Ovary (tissue), 9 donors: ENCODE results near the gene OR5D16. TPM values are rescaled to one million over a fixed set of nuclear protein-coding genes. Genes with fewer than 3 reads are reported as not detected.
"Not testable (repeated sequence)": the region's sequence is repeated elsewhere in the genome, so short reads cannot be mapped to it uniquely, and the experiment has no call there.

Experiments used
- DNase-seq, 5 donors: peaks; one replicate each; pipeline ENCODE4 v3.0.0-alpha.2; 2019 to 2020
- H3K27ac ChIP-seq, 2 donors: fragments of 200-600 bp; one replicate each; pipeline versions ENCODE4 v1.5.1 to v1.8.0; 2019 to 2022
- H3K27me3 ChIP-seq: fragments of 200-600 bp; one replicate; pipeline ENCODE4 v1.8.0; 2022
- H3K36me3 ChIP-seq: fragments of 200-600 bp; sonication (generic); one replicate; pipeline ENCODE4 v1.5.1; 2019
- H3K4me1 ChIP-seq: one replicate; pipeline ENCODE4 v1.8.1; 2013; ENCODE audit warnings: mild to moderate bottlenecking, moderate library complexity; ENCODE audit not compliant: insufficient read depth
- H3K4me3 ChIP-seq: fragments of 200-600 bp; sonication (generic); one replicate; pipeline ENCODE4 v1.5.1; 2017
- H3K9me3 ChIP-seq, 2 donors: fragments of 200-600 bp in 1 of 2; sonication (generic) in 1 of 2; one replicate each; pipeline versions ENCODE4 v1.5.1 to v1.8.1; 2013 to 2019; ENCODE audit warnings: mild to moderate bottlenecking in 1 of 2, moderate library complexity in 1 of 2
- EP300 ChIP-seq: sonication (generic); formaldehyde crosslinking; IDR thresholded peaks from one replicate; pipeline ENCODE4 v1.6.1; 2017; ENCODE audit warnings: antibody characterized with exemption
- POLR2A ChIP-seq: fragments of 450-650 bp; IDR thresholded peaks from one replicate; pipeline ENCODE4 v1.6.1; 2017; ENCODE audit warnings: antibody characterized with exemption, mild to moderate bottlenecking, moderate library complexity
- WGBS, 3 donors: extraction: QIAGEN DNeasy Blood & Tissue Kit in 1 of 3; methylation state at CpG; one replicate each; pipeline versions ENCODE4 v1.1.5 to v1.1.7; 2013 to 2017; 5-methylcytosine and 5-hydroxymethylcytosine counted together
- intact Hi-C, 4 donors: fragments of 100-400 bp; cut with DNase I; formaldehyde crosslinking; loops; one replicate each; pipeline versions ENCODE4 v1.11.0 to v1.15.1; 2022 to 2023
- polyA plus RNA-seq, 2 donors: library from polyadenylated mRNA; stranded (reverse); fragments of 200-250 nt in 1 of 2; fragments of 350-450 nt in 1 of 2; fragmentation: Illumina TruSeq in 1 of 2; extraction: RNeasy Lipid Tissue Mini Kit (QIAGEN cat#74804) in 1 of 2; gene quantifications; one replicate each; pipeline ENCODE4 v1.2.3, GENCODE V29; 2013 to 2014
- total RNA-seq, 7 donors: library from RNA; depleted of rRNA in 2 of 7; stranded (reverse); fragments of >200 nt in 2 of 7; fragmentation: NEBNext Ultra II Directional in 3 of 7; extraction: Animal tissue kit (Norgen Biotek cat#: 25700) in 3 of 7; gene quantifications; one replicate each; pipeline versions ENCODE4 v1.1.0 to v1.2.4, GENCODE V29; 2016 to 2023
- TF ChIP-seq, protein P1 (sequence below), 3 donors: fragments of 450-650 bp in 2 of 3; fragments of 200-600 bp in 1 of 3; IDR thresholded peaks; one replicate each; pipeline versions ENCODE4 v1.5.1 to v1.8.0; 2016 to 2022; ENCODE audit warnings: antibody characterized with exemption in 3 of 3, mild to moderate bottlenecking in 1 of 3
- donor health status: DM: no; HTN: no; CAD: no; lungs with moderate emphysema.
- donor health status: DM: no; HTN: no; CAD: no.
- donor health status: Bipolar disorder and iron deficiency.
- donor health status: DM: yes; HTN: yes; CAD: no.
- donor health status: DM: no; HTN: no; CAD: no.
- donor health status: DM: yes; HTN: yes; CAD: no.

Gene OR5D16
- total and polyA plus RNA-seq, 9 donors: not detected

DNA sequence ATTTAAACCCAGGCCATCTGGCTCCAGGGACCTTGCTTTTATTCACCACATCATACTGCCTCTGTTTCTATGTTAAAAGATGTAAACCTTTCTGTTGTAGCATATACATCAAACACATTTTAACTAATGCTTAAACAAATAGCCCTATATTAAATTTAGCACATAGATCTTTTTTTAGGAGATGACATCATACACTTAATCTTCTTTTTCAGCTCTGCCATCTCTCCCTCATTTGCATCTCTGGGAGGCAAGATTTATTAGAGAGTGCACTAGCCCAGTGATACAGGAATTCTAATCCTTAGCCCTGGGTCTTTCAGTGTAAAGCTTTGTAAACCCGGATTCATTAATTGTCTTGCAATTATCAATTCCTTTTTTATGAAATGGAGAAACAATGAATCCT is 13.6 kb downstream of the OR5D16 start:
- no peak overlapping the region for H3K27ac ChIP-seq
- H3K4me3 ChIP-seq: no peak overlapping the region
- intact Hi-C loops: no loop called here
- H3K9me3 ChIP-seq: no peaks in the 10 kb centered on the region
- 75 to 77% (median 76%) methylated on average over 1 of the region's 1 CpG for WGBS, 3 donors
- no peak for TF ChIP-seq EP300
- TF ChIP-seq, protein P1, sequence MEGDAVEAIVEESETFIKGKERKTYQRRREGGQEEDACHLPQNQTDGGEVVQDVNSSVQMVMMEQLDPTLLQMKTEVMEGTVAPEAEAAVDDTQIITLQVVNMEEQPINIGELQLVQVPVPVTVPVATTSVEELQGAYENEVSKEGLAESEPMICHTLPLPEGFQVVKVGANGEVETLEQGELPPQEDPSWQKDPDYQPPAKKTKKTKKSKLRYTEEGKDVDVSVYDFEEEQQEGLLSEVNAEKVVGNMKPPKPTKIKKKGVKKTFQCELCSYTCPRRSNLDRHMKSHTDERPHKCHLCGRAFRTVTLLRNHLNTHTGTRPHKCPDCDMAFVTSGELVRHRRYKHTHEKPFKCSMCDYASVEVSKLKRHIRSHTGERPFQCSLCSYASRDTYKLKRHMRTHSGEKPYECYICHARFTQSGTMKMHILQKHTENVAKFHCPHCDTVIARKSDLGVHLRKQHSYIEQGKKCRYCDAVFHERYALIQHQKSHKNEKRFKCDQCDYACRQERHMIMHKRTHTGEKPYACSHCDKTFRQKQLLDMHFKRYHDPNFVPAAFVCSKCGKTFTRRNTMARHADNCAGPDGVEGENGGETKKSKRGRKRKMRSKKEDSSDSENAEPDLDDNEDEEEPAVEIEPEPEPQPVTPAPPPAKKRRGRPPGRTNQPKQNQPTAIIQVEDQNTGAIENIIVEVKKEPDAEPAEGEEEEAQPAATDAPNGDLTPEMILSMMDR (IDR thresholded peaks at IDR 0.05): no peak
- no peak for TF ChIP-seq POLR2A
- H3K4me1 ChIP-seq: no peaks in the 10 kb centered on the region
- DNase-seq: no peak
- H3K27me3 ChIP-seq: no peaks in the 10 kb centered on the region
- no peaks in the 10 kb centered on the region for H3K36me3 ChIP-seq

DNA sequence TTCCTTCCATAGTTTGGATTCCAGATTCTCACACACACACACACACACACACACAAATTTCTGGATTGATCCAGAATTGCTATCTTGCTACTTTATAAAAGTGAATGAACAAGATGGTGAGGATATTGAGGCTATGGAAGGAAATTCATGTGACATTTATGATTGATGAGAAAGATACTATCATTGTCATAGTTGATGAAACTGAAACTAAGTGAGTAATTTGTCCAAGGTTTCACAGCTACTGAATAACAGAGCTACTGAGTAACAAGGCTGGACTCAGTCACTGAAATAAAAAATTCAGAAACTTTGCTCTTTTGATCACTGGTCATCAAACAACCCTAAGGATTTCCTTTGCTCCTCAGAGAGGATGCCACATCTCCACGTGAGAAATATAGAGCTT is 16.2 kb downstream of the OR5D16 start:
- no peaks in the 10 kb centered on the region for H3K36me3 ChIP-seq
- H3K27ac ChIP-seq: no peak overlapping the region
- no peaks in the 10 kb centered on the region for H3K9me3 ChIP-seq
- no peak overlapping the region for H3K4me3 ChIP-seq
- intact Hi-C loops: no loop called here
- TF ChIP-seq EP300 (no peak), POLR2A (no peak)
- TF ChIP-seq, protein P1 (IDR thresholded peaks at IDR 0.05): no peak
- WGBS, 3 donors: 10 to 29% (median 14%) methylated on average over 1 of the region's 1 CpG
- no peaks in the 10 kb centered on the region for H3K27me3 ChIP-seq
- no peak for DNase-seq
- no peaks in the 10 kb centered on the region for H3K4me1 ChIP-seq

DNA sequence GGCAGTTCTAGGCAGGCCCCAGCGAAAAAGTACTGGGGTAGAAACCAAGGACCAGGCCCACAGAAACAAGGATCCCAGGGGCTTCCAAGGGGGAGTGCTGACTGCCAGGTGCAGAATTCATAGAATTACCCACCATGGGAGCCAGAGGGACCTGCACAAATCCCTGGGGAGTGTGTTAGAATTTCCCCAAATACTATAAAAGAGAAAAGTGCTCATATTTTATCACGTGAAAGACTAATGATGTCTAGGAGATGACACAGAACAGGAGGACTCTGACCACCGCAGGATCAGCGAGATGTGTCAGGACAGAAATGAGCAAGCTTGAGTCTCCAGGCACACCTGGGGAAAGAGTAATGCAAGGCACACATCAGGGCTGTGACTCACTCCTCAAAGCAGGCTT is 28.8 kb downstream of the OR5D16 start:
- 82 to 88% (median 83%) methylated on average over 4 of the region's 4 CpGs for WGBS, 3 donors
- not testable (repeated sequence) for H3K4me3 ChIP-seq

GRCh38 chr11:55872731-55873130 is 34.2 kb downstream of the OR5D16 start:
- H3K27me3 ChIP-seq, H3K4me3 ChIP-seq, H3K36me3 ChIP-seq, H3K27ac ChIP-seq, intact Hi-C loops, DNase-seq, H3K9me3 ChIP-seq, H3K4me1 ChIP-seq: not testable (repeated sequence)
- 9 to 46% (median 22%) methylated on average over 30 to 33 of the region's 33 CpGs for WGBS, 3 donors

More for the DNA sequence above, 28.8 kb downstream of the OR5D16 start:
- H3K4me1 ChIP-seq, H3K27me3 ChIP-seq, DNase-seq, H3K9me3 ChIP-seq, H3K27ac ChIP-seq, intact Hi-C loops, H3K36me3 ChIP-seq: not testable (repeated sequence)

DNA sequence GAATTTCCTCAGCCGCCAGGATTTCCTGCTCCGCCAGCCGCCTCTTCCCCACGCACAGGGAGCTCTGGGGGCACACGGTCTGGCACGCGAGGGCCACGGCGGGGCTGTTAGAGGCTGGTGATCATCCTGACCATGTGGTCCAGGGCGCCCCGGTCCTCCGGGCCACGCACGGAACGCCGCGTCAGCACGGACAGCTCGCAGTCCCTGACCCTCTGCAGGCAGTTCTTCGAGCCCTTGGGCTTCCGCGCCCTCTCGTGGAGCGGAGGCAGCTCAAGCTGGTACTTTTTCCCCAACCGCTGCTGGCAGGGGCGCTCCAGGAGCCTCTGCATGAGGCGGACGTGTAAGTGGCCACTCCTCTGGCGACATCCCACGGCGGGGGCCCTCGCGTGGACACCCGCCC is 34.6 kb downstream of the OR5D16 start:
- H3K27ac ChIP-seq, H3K27me3 ChIP-seq, H3K9me3 ChIP-seq, DNase-seq, H3K36me3 ChIP-seq, intact Hi-C loops, H3K4me3 ChIP-seq, H3K4me1 ChIP-seq: not testable (repeated sequence)
- 19 to 62% (median 34%) methylated on average over 33 to 34 of the region's 34 CpGs for WGBS, 3 donors

DNA sequence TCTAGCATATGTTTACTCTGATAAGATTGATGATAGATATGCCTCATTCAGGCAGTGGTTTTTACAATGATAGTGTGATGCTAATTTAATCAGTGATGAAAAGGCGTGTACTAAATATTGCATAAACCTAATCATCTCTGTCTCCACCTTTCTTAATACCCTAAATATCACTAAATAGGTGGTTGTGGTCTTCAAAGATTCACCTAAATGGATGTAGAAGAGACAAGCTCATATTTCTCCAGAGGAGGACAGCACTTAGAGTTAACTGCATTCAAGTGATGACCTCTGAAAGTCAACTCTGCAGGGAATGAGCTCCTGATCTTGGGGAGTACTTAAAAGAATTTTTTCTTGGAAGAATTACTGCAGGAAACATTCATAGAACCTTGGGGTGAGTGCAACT is 44.4 kb downstream of the OR5D16 start, which contains the start of gene TRIM51:
TSS of gene TRIM51 (plus strand) at position 301 of the 400 bp plus-strand sequence. CDS start 2,132 bp downstream, outside the sequence.
- H3K4me3 ChIP-seq: not testable (repeated sequence)
- 62 to 79% (median 65%) methylated on average over 1 of the region's 1 CpG for WGBS, 3 donors

DNA sequence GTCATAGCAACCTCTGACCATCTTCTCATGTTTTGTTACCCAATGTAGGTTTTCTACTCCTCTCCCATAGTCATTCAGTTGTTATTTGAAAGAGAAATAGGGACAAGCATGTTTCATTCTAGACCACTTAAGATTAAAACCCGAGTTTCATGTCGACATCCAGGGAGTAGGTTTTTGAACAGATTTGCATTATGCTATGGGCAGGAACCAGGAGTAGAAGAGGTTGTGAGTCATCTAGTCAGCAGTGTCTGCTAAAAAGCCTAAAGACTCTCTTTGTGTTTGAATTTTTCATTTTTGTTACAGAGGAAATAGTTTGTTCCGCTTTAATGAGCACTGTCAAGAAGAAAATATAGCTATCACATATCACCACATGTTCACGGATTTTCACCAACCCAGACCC is 46.4 kb downstream of the OR5D16 start:
- H3K27ac ChIP-seq, H3K36me3 ChIP-seq, intact Hi-C loops, H3K4me1 ChIP-seq, H3K9me3 ChIP-seq, H3K27me3 ChIP-seq, DNase-seq, H3K4me3 ChIP-seq: not testable (repeated sequence)
- WGBS, 3 donors: 81 to 93% (median 85%) methylated on average over 4 of the region's 4 CpGs

More for the DNA sequence above, 44.4 kb downstream of the OR5D16 start, which contains the start of gene TRIM51:
- H3K27me3 ChIP-seq, intact Hi-C loops, H3K36me3 ChIP-seq, H3K9me3 ChIP-seq, H3K27ac ChIP-seq, H3K4me1 ChIP-seq, DNase-seq: not testable (repeated sequence)

GRCh38 chr11:55885481-55885880 is 46.9 kb downstream of the OR5D16 start:
- intact Hi-C loops, H3K9me3 ChIP-seq, H3K36me3 ChIP-seq, H3K4me3 ChIP-seq, H3K4me1 ChIP-seq, DNase-seq, H3K27me3 ChIP-seq, H3K27ac ChIP-seq: not testable (repeated sequence)
- 85 to 94% (median 91%) methylated on average over 9 of the region's 9 CpGs for WGBS, 3 donors
